Smooth muscle cell (in vitro differentiated cells): Measurements from ENCODE around the gene TFF1. TPM values are rescaled to one million over a fixed set of nuclear protein-coding genes. Genes with fewer than 3 reads are reported as not detected.

ENCODE experiments used
- DNase-seq: peaks from one replicate; lab custom pipeline; 2025; ENCODE audit not compliant: unreplicated experiment; lab: John Stamatoyannopoulos, UW
- H2AFZ ChIP-seq: fragments of 200-600 bp; sonication (generic); 2 replicates; pipeline ENCODE4 v1.6.0; 2016; ENCODE audit warnings: antibody characterized with exemption, low read depth, mild to moderate bottlenecking
- H3F3A ChIP-seq: fragments of 200-600 bp; sonication (generic); 2 replicates; pipeline ENCODE4 v1.6.0; 2017; ENCODE audit warnings: antibody characterized with exemption, low read depth
- H3K27ac ChIP-seq: fragments of 200-600 bp; sonication (generic); 2 replicates; pipeline ENCODE4 v1.5.1; 2016; ENCODE audit warnings: low read depth, mild to moderate bottlenecking
- H3K27me3 ChIP-seq: fragments of 200-600 bp; sonication (generic); 2 replicates; pipeline ENCODE4 v1.6.1; 2016; ENCODE audit warnings: low read depth, mild to moderate bottlenecking
- H3K36me3 ChIP-seq: fragments of 200-600 bp; sonication (generic); 2 replicates; pipeline ENCODE4 v1.5.1; 2016; ENCODE audit warnings: low read depth
- H3K4me1 ChIP-seq: fragments of 200-600 bp; sonication (generic); 2 replicates; pipeline ENCODE4 v1.5.1; 2016; ENCODE audit warnings: low read depth
- H3K4me2 ChIP-seq: fragments of 200-600 bp; sonication (generic); 2 replicates; pipeline ENCODE4 v1.6.0; 2016; ENCODE audit warnings: mild to moderate bottlenecking
- H3K4me3 ChIP-seq: fragments of 200-600 bp; sonication (generic); 2 replicates; pipeline ENCODE4 v1.5.1; 2016; ENCODE audit warnings: mild to moderate bottlenecking
- H3K79me2 ChIP-seq: fragments of 200-600 bp; sonication (generic); 2 replicates; pipeline ENCODE4 v1.6.0; 2016; ENCODE audit warnings: low read depth, mild to moderate bottlenecking
- H3K9ac ChIP-seq: fragments of 200-600 bp; sonication (generic); 2 replicates; pipeline ENCODE4 v1.6.0; 2016; ENCODE audit warnings: low read depth
- H3K9me3 ChIP-seq: fragments of 200-600 bp; sonication (generic); replicated peaks from 2 replicates; pipeline ENCODE4 v1.5.1; 2016; ENCODE audit warnings: low read depth
- H4K20me1 ChIP-seq: fragments of 200-600 bp; sonication (generic); 2 replicates; pipeline ENCODE4 v1.6.0; 2016; ENCODE audit warnings: low read depth
- CTCF ChIP-seq: fragments of 200-600 bp; sonication (generic); IDR thresholded peaks from 2 replicates; pipeline ENCODE4 v1.5.1; 2017; ENCODE audit warnings: borderline replicate concordance, mild to moderate bottlenecking, antibody characterized with exemption; ENCODE audit not compliant: insufficient read depth, poor library complexity, severe bottlenecking
- WGBS: methylation state at CpG from one replicate; pipeline ENCODE4 v1.1.7; 2016; ENCODE audit warnings: low lambda C conversion rate; 5-methylcytosine and 5-hydroxymethylcytosine counted together
- polyA plus RNA-seq: library from polyadenylated mRNA; unstranded; fragments of >200 nt; fragmentation: Nextera tagmentation; extraction: Ambion mirVana; gene quantifications from 2 replicates; pipeline ENCODE4 v1.2.1, GENCODE V29; 2016
- total RNA-seq: library from RNA; depleted of rRNA; stranded (reverse); fragments of >200 nt; gene quantifications from 2 replicates; pipeline ENCODE4 v1.2.3, GENCODE V29; 2014

Gene TFF1
- total and polyA plus RNA-seq, 2 experiments from 2014 or later, result 7.9 to 8.6 TPM

- no peak overlapping the region for H2AFZ ChIP-seq
- no peaks in the 10 kb centered on the region for H4K20me1 ChIP-seq
- no peak for DNase-seq
- no peaks in the 10 kb centered on the region for H3K36me3 ChIP-seq
- peaks cover 5% of the 10 kb centered on the region for H3K4me1 ChIP-seq
- 93% methylated on average over 9 of the region's 10 CpGs for WGBS
- TF ChIP-seq CTCF, result no peak
- no peak overlapping the region for H3K4me2 ChIP-seq
- H3K27ac ChIP-seq, result no peak overlapping the region
- H3K4me3 ChIP-seq, result no peak overlapping the region
- H3F3A ChIP-seq, result no peaks in the 10 kb centered on the region
- no peak overlapping the region for H3K9ac ChIP-seq
- H3K79me2 ChIP-seq, result no peaks in the 10 kb centered on the region
- H3K27me3 ChIP-seq, result no peaks in the 10 kb centered on the region
- no peaks in the 10 kb centered on the region for H3K9me3 ChIP-seq
Observed at GRCh38 chr21:42406201-42406621, 39.9 kb upstream of the TFF1 start.

GRCh38 chr21:42405064-42406013 is 39.0 kb upstream of the TFF1 start:
- Histone ChIP-seq H3K27me3 (no peaks in the 10 kb centered on the region), H3F3A (no peaks in the 10 kb centered on the region), H3K9ac (no peak overlapping the region), H3K79me2 (no peaks in the 10 kb centered on the region), H3K27ac (no peak overlapping the region), H3K4me2 (no peak overlapping the region), H3K4me1 (peaks cover 5% of the 10 kb centered on the region), H4K20me1 (no peaks in the 10 kb centered on the region), H3K9me3 (no peaks in the 10 kb centered on the region), H3K4me3 (no peak overlapping the region), H2AFZ (no peak overlapping the region), H3K36me3 (no peaks in the 10 kb centered on the region)
- no peak for DNase-seq
- WGBS, result 94% methylated on average over 23 of the region's 23 CpGs
- no peak for TF ChIP-seq CTCF

- no peaks in the 10 kb centered on the region for H3K27me3 ChIP-seq
- H3K4me2 ChIP-seq, result no peak overlapping the region
- 90% methylated on average over 10 of the region's 10 CpGs for WGBS
- TF ChIP-seq CTCF, result no peak
- no peak overlapping the region for H3K4me3 ChIP-seq
- no peak for DNase-seq
- H4K20me1 ChIP-seq, result no peaks in the 10 kb centered on the region
- H2AFZ ChIP-seq, result no peak overlapping the region
- no peak overlapping the region for H3K9ac ChIP-seq
- H3K9me3 ChIP-seq, result no peaks in the 10 kb centered on the region
- H3K4me1 ChIP-seq, result peaks cover 5% of the 10 kb centered on the region
- H3K27ac ChIP-seq, result no peak overlapping the region
- H3K79me2 ChIP-seq, result no peaks in the 10 kb centered on the region
- H3F3A ChIP-seq, result no peaks in the 10 kb centered on the region
- H3K36me3 ChIP-seq, result no peaks in the 10 kb centered on the region
Observed at GRCh38 chr21:42404539-42404938, 38.2 kb upstream of the TFF1 start.
